Loucy (cell line): ENCODE measurements around the gene POMT1.

Experiments used
- H2AFZ ChIP-seq: fragments of 200-600 bp; sonication (generic); 2 replicates; pipeline ENCODE4 v1.6.0; 2016; ENCODE audit warnings: antibody characterized with exemption, mild to moderate bottlenecking, low read length, moderate library complexity
- H3F3A ChIP-seq: fragments of 200-600 bp; 2 replicates; pipeline ENCODE4 v1.6.0; 2016; ENCODE audit warnings: antibody characterized with exemption, low read depth, mild to moderate bottlenecking
- H3K27me3 ChIP-seq: fragments of 200-600 bp; sonication (generic); 2 replicates; pipeline ENCODE4 v1.6.1; 2014; ENCODE audit warnings: low read length, mild to moderate bottlenecking; ENCODE audit not compliant: insufficient read depth, poor library complexity, severe bottlenecking
- H3K36me3 ChIP-seq: fragments of 200-600 bp; sonication (generic); 2 replicates; pipeline ENCODE4 v1.6.1; 2016; ENCODE audit warnings: low read length; ENCODE audit not compliant: insufficient read depth
- H3K4me1 ChIP-seq: fragments of 200-600 bp; sonication (generic); 2 replicates; pipeline ENCODE4 v1.5.1; 2014; ENCODE audit warnings: low read length, mild to moderate bottlenecking; ENCODE audit not compliant: insufficient read depth, poor library complexity, severe bottlenecking
- H3K4me2 ChIP-seq: fragments of 200-600 bp; sonication (generic); 2 replicates; pipeline ENCODE4 v1.6.0; 2014; ENCODE audit warnings: antibody characterized with exemption, low read length, low read depth, mild to moderate bottlenecking; ENCODE audit not compliant: poor library complexity, severe bottlenecking
- H3K4me3 ChIP-seq: fragments of 200-600 bp; sonication (generic); 2 replicates; pipeline ENCODE4 v1.5.1; 2014; ENCODE audit warnings: low read length, mild to moderate bottlenecking, mixed read lengths; ENCODE audit not compliant: poor library complexity, severe bottlenecking
- H3K79me2 ChIP-seq: fragments of 200-600 bp; sonication (generic); 2 replicates; pipeline ENCODE4 v1.6.1; 2014; ENCODE audit warnings: low read length; ENCODE audit not compliant: insufficient read depth
- H3K9ac ChIP-seq: fragments of 200-600 bp; sonication (generic); 2 replicates; pipeline ENCODE4 v1.6.0; 2014; ENCODE audit warnings: mild to moderate bottlenecking, low read depth, low read length, moderate library complexity; ENCODE audit not compliant: poor library complexity, severe bottlenecking
- H3K9me2 ChIP-seq: fragments of 200-600 bp; sonication (generic); replicated peaks from 2 replicates; pipeline ENCODE4 v1.6.1; 2016; ENCODE audit warnings: low read depth, low read length, mixed read lengths
- H3K9me3 ChIP-seq: fragments of 200-600 bp; sonication (generic); 2 replicates; pipeline ENCODE4 v1.6.1; 2014; ENCODE audit warnings: mild to moderate bottlenecking, antibody characterized with exemption, low read length, low read depth; ENCODE audit not compliant: insufficient read depth
- H4K20me1 ChIP-seq: fragments of 200-600 bp; sonication (generic); 2 replicates; pipeline ENCODE4 v1.6.0; 2014; ENCODE audit warnings: antibody characterized with exemption, low read length, mild to moderate bottlenecking; ENCODE audit not compliant: insufficient read depth, poor library complexity, severe bottlenecking
- EZH2phosphoT487 ChIP-seq: fragments of 200-600 bp; IDR thresholded peaks from 2 replicates; pipeline ENCODE4 v1.6.1; 2018; ENCODE audit warnings: antibody characterized with exemption, mild to moderate bottlenecking, moderate library complexity, borderline replicate concordance
- TF ChIP-seq, protein P1 (sequence below): fragments of 200-600 bp; sonication (generic); conservative IDR thresholded peaks from 2 replicates; pipeline ENCODE4 v1.5.1; 2014; ENCODE audit warnings: mild to moderate bottlenecking, antibody characterized with exemption, low read length

The POMT1 gene

DNA sequence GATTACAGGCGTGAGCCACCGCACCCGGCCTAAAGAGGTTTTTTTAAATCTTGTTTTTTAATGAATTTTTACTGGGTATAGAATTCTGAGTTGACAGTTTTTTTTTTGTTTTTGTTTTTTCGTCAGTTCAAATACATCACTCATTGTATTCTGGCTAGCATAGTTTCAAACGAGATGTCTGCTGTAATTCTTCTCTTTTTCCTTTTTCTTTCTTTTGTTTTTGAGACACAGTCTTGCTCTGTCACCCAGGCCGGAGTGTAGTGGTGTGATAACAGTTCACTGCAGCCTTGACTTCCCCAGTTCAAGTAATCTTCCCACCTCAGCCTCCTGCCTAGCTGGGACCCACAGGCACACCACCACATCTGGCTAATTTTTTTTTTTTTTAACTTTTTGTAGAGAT is 40.4 kb downstream of the POMT1 start:
- H3K9ac ChIP-seq = no peak overlapping the region
- TF ChIP-seq EZH2phosphoT487 = no peak
- TF ChIP-seq, protein P1, sequence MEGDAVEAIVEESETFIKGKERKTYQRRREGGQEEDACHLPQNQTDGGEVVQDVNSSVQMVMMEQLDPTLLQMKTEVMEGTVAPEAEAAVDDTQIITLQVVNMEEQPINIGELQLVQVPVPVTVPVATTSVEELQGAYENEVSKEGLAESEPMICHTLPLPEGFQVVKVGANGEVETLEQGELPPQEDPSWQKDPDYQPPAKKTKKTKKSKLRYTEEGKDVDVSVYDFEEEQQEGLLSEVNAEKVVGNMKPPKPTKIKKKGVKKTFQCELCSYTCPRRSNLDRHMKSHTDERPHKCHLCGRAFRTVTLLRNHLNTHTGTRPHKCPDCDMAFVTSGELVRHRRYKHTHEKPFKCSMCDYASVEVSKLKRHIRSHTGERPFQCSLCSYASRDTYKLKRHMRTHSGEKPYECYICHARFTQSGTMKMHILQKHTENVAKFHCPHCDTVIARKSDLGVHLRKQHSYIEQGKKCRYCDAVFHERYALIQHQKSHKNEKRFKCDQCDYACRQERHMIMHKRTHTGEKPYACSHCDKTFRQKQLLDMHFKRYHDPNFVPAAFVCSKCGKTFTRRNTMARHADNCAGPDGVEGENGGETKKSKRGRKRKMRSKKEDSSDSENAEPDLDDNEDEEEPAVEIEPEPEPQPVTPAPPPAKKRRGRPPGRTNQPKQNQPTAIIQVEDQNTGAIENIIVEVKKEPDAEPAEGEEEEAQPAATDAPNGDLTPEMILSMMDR = no peak
- peaks cover 5% of the 10 kb centered on the region for H3K4me1 ChIP-seq
- no peak overlapping the region for H3K4me2 ChIP-seq
- H3K79me2 ChIP-seq = no peaks in the 10 kb centered on the region
- no peaks in the 10 kb centered on the region for H3K9me2 ChIP-seq
- no peaks in the 10 kb centered on the region for H3K36me3 ChIP-seq
- no peak overlapping the region for H3K4me3 ChIP-seq
- H4K20me1 ChIP-seq = no peaks in the 10 kb centered on the region
- H3F3A ChIP-seq = no peaks in the 10 kb centered on the region
- no peaks in the 10 kb centered on the region for H3K27me3 ChIP-seq
- H3K9me3 ChIP-seq = peaks cover 7% of the 10 kb centered on the region; the same call in 1 of the 2 replicates
- no peak overlapping the region for H2AFZ ChIP-seq

DNA sequence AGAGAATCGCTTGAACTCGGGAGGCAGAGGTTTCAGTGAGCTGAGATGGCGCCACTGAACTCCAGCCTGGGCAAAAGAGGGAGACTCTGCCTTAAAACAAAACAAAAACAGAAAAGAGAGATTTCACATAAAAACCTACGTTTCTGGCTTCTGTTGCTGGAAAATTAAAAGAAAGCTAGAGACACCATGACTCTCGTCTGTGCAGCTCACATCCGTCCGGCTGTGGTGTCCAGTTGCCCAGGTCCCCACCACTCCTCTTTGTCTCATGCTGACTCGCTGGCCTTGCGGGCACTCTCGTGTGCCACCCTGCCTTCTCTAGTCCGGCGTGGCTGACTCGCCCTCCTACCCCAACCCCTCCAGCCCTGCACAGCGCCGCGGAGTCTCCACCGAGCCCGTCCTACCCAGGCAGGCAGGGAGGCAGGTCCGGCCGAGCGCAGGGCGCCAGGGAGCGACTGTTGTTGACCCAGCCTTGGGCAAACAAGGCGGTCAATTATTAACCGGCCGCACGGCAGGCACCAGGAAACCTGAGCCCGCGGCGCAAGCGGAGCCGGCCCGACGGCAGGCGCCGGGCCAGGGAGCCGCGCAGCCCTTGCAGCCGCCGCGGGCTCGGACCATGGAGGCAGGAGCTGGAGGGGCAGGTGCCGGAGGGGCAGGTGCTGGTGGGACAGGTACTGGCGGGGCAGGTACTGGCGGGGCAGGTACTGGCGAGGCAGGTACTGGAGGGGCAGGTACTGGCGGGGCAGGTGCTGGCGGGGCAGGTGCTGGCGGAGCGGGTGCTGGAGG is 42.5 kb downstream of the POMT1 start, which contains the start of gene PRRT1B:
TSS of gene PRRT1B (plus strand) at position 521 of the 783 bp plus-strand sequence. CDS start at position 614, 93 bp downstream.
- H3F3A ChIP-seq = no peaks in the 10 kb centered on the region
- H2AFZ ChIP-seq = no peak within 1 kb of the TSS
- H3K9ac ChIP-seq = no peak within 1 kb of the TSS
- no peak within 1 kb of the TSS for H3K4me2 ChIP-seq
- TF ChIP-seq, protein P1 = no peak
- no peak for TF ChIP-seq EZH2phosphoT487
- no peaks in the 10 kb centered on the region for H3K4me1 ChIP-seq
- H3K9me3 ChIP-seq = peaks cover 7% of the 10 kb centered on the region; the same call in 1 of the 2 replicates
- no peaks in the 10 kb centered on the region for H4K20me1 ChIP-seq
- no peak within 1 kb of the TSS for H3K4me3 ChIP-seq
- no peaks in the 10 kb centered on the region for H3K27me3 ChIP-seq
- H3K36me3 ChIP-seq = no peaks in the 10 kb centered on the region
- no peaks in the 10 kb centered on the region for H3K9me2 ChIP-seq
- no peaks in the 10 kb centered on the region for H3K79me2 ChIP-seq

DNA sequence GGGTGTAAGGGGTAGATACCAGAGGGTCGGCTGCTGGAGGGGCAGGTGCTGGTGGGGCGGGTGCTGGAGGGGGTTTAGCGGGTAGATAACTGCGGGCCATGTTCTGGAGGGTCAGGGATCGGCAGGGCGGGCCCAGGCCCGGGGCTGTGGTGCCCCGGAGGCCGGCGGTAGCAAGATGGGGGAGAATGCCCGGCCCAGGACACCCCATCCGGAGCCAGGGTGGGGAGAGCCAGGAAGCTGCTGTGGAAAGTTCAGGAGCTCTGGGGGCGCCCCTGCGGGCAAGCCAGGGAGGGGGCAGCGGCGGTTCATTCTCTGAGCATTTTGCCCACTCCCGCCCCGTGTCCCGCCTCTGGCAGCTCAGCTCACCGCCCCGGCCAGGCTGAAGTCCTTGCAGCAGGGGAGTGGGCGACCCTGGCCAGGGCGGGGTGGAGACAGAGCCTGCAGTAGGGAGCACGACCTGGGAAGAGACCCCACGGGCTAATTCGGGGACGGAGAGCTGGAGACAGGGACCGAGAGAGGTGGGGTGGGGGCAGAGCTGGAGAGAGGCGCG is 43.1 kb downstream of the POMT1 start:
- no peak overlapping the region for H3K4me2 ChIP-seq

More for the DNA sequence above, 43.1 kb downstream of the POMT1 start:
- no peak overlapping the region for H2AFZ ChIP-seq
- no peak overlapping the region for H3K4me3 ChIP-seq
- H3K9ac ChIP-seq = no peak overlapping the region
- H3F3A ChIP-seq = no peaks in the 10 kb centered on the region
- no peaks in the 10 kb centered on the region for H3K27me3 ChIP-seq
- no peaks in the 10 kb centered on the region for H3K36me3 ChIP-seq
- no peaks in the 10 kb centered on the region for H3K4me1 ChIP-seq
- TF ChIP-seq EZH2phosphoT487 = no peak
- TF ChIP-seq, protein P1 = no peak
- no peaks in the 10 kb centered on the region for H3K9me2 ChIP-seq
- H3K79me2 ChIP-seq = no peaks in the 10 kb centered on the region
- peaks cover 7% of the 10 kb centered on the region; the same call in 1 of the 2 replicates for H3K9me3 ChIP-seq
- no peaks in the 10 kb centered on the region for H4K20me1 ChIP-seq
